Endothelial cell of umbilical vein (primary cell): ENCODE data around the gene NDUFAF8. TPM values are rescaled to one million over a fixed set of nuclear protein-coding genes. Genes with fewer than 3 reads are reported as not detected.

Experiments
- BruUV-seq: library from RNA; stranded (reverse); fragments of 400-500 nt; replicated peaks from 2 replicates; lab custom pipeline; 2021; lab: Mats Ljungman, UMichigan
- CTCF ChIA-PET: fragments of 300-600, 350-600 bp; sonication (Branson Sonifier 250); formaldehyde crosslinking; loops from one replicate; lab custom pipeline; 2021; ENCODE audit warnings: antibody characterized with exemption, inconsistent platforms; lab: Charles Lee
- POLR2A ChIA-PET: fragments of 300-600, 350-600 bp; sonication (Branson Sonifier 250); formaldehyde crosslinking; loops from one replicate; lab custom pipeline; 2021; ENCODE audit warnings: antibody characterized with exemption, inconsistent platforms; lab: Charles Lee
- DNase-seq: peaks from one replicate; pipeline ENCODE4 v3.0.0-alpha.2; 2011; ENCODE audit warnings: low read depth, low spot score
- FAIRE-seq: peaks from 2 replicates; lab custom pipeline; 2011; peaks lifted over from hg19 to GRCh38; lab: Jason Lieb, UNC
- H2AFZ ChIP-seq: 2 replicates; pipeline ENCODE4 v1.6.0; 2012; ENCODE audit warnings: low read depth, low read length, control low read depth, inconsistent platforms
- H3K27ac ChIP-seq: 2 replicates; pipeline ENCODE4 v1.5.1; 2011; ENCODE audit warnings: low read depth, mild to moderate bottlenecking, control low read depth, low read length, moderate library complexity; ENCODE audit not compliant: insufficient read depth
- H3K27me3 ChIP-seq, 2 experiments: 2 replicates each; pipeline versions ENCODE4 v1.6.0 to v1.6.1; 2011; ENCODE audit warnings: low read length in 2 of 2, mixed read lengths in 1 of 2; ENCODE audit not compliant: control insufficient read depth in 2 of 2, insufficient read depth in 2 of 2
- H3K36me3 ChIP-seq, 2 experiments: 2 replicates in 1 of 2; 3 replicates in 1 of 2; pipeline ENCODE4 v1.5.1; 2011; ENCODE audit warnings: low read length in 2 of 2, mild to moderate bottlenecking in 1 of 2, moderate library complexity in 1 of 2; ENCODE audit not compliant: control insufficient read depth in 2 of 2, insufficient read depth in 2 of 2; ENCODE audit errors: extremely low read depth in 1 of 2
- H3K4me1 ChIP-seq: 3 replicates; pipeline ENCODE4 v1.5.1; 2011; ENCODE audit warnings: mild to moderate bottlenecking, low read length; ENCODE audit not compliant: control insufficient read depth, insufficient read depth; ENCODE audit errors: extremely low read depth
- H3K4me2 ChIP-seq: 2 replicates; pipeline ENCODE4 v1.6.1; 2011; ENCODE audit warnings: low read length, control low read depth, mixed read lengths; ENCODE audit not compliant: insufficient read depth
- H3K4me3 ChIP-seq, 3 experiments: fragments of 200-600 bp in 1 of 3; sonication (generic), shearing (Covaris generic) in 1 of 3; replicated peaks in 1 of 3; 2 replicates each; pipeline ENCODE4 v1.5.1; 2011 to 2016; ENCODE audit warnings: control low read depth in 3 of 3, low read length in 3 of 3, mild to moderate bottlenecking in 2 of 3, inconsistent platforms in 1 of 3, low read depth in 1 of 3, moderate library complexity in 1 of 3; ENCODE audit not compliant: insufficient read depth in 1 of 3
- H3K79me2 ChIP-seq: 2 replicates; pipeline ENCODE4 v1.6.0; 2012; ENCODE audit warnings: low read length, inconsistent platforms; ENCODE audit not compliant: control insufficient read depth, insufficient read depth
- H3K9ac ChIP-seq: replicated peaks from 2 replicates; pipeline ENCODE3; 2011; ENCODE audit warnings: low read length, control low read depth; ENCODE audit not compliant: insufficient read depth; ENCODE audit errors: extremely low read depth
- H3K9me1 ChIP-seq: replicated peaks from 3 replicates; pipeline ENCODE4 v1.6.0; 2011; ENCODE audit warnings: mild to moderate bottlenecking, low read length; ENCODE audit not compliant: control insufficient read depth, insufficient read depth; ENCODE audit errors: extremely low read depth
- H3K9me3 ChIP-seq: replicated peaks from 2 replicates; pipeline ENCODE4 v1.5.1; 2012; ENCODE audit warnings: low read length, inconsistent platforms; ENCODE audit not compliant: control insufficient read depth, insufficient read depth
- H4K20me1 ChIP-seq: replicated peaks from 2 replicates; pipeline ENCODE3; 2011; ENCODE audit warnings: mild to moderate bottlenecking, low read length; ENCODE audit not compliant: control insufficient read depth, insufficient read depth; ENCODE audit errors: extremely low read depth
- EZH2 ChIP-seq: IDR thresholded peaks from 2 replicates; pipeline ENCODE4 v1.6.1; 2012; ENCODE audit warnings: borderline replicate concordance, low read depth, mild to moderate bottlenecking, moderate library complexity, low read length, inconsistent platforms; ENCODE audit not compliant: severe bottlenecking
- FOS ChIP-seq: IDR thresholded peaks from 2 replicates; pipeline ENCODE4 v1.6.1; 2011; ENCODE audit warnings: mild to moderate bottlenecking, low read length, moderate library complexity, borderline replicate concordance; ENCODE audit not compliant: insufficient read depth
- GATA2 ChIP-seq: IDR thresholded peaks from 2 replicates; pipeline ENCODE4 v1.7.0; 2011; ENCODE audit warnings: low read depth, mild to moderate bottlenecking, moderate library complexity, mixed read lengths, low read length; ENCODE audit not compliant: insufficient read length, insufficient read depth
- JUN ChIP-seq: IDR thresholded peaks from 2 replicates; pipeline ENCODE4 v1.6.1; 2011; ENCODE audit warnings: borderline replicate concordance, low read depth; ENCODE audit not compliant: insufficient read length, insufficient read depth
- MAX ChIP-seq: IDR thresholded peaks from 2 replicates; pipeline ENCODE4 v1.6.1; 2011; ENCODE audit not compliant: insufficient read depth, insufficient read length
- MYC ChIP-seq: IDR thresholded peaks from one replicate; pipeline ENCODE4 v1.6.1; 2011; ENCODE audit warnings: mild to moderate bottlenecking, low read depth, low read length
- POLR2A ChIP-seq: IDR thresholded peaks from 2 replicates; pipeline ENCODE4 v1.6.1; 2012; ENCODE audit warnings: low read depth, mild to moderate bottlenecking, control low read depth, low read length
- POLR2AphosphoS5 ChIP-seq: IDR thresholded peaks from 2 replicates; pipeline ENCODE4 v1.6.1; 2012; ENCODE audit warnings: low read depth, mild to moderate bottlenecking, control low read depth, low read length, moderate library complexity; ENCODE audit not compliant: insufficient read depth
- dilution Hi-C: fragments of 300-500 bp; cut with MboI; formaldehyde crosslinking; loops from one replicate; pipeline ENCODE4 v1.15.0; 2019; ENCODE audit warnings: low sequenced_read_pairs; ENCODE audit not compliant: extremely low pct_ligation_motif_present
- intact Hi-C: fragments of 100-400 bp; cut with micrococcal nuclease; formaldehyde crosslinking; loops from one replicate; pipeline ENCODE4 v1.10.0; 2022
- polyA plus RNA-seq, 4 experiments: library from polyadenylated mRNA; depleted of rRNA in 3 of 4; stranded (reverse) in 3 of 4; unstranded in 1 of 4; fragments of >200 nt; gene quantifications; 2 replicates each; pipeline versions ENCODE4 v1.2.1 to v1.2.3, GENCODE V29; 2011 to 2012; ENCODE audit warnings: missing spikeins in 1 of 4
- total RNA-seq: library from RNA; stranded (reverse); gene quantifications from 2 replicates; pipeline ENCODE4 v1.2.3, GENCODE V29; 2021
- TF ChIP-seq, protein P1 (sequence below), 2 donors: IDR thresholded peaks; 1 replicate in 1 of 2; 2 replicates in 1 of 2; pipeline ENCODE4 v1.5.1; 2011; ENCODE audit warnings: low read length in 2 of 2, mild to moderate bottlenecking in 2 of 2, moderate library complexity in 2 of 2, control low read depth in 1 of 2, inconsistent platforms in 1 of 2, low read depth in 1 of 2; ENCODE audit not compliant: insufficient read depth in 1 of 2; ENCODE audit errors: extremely low read depth in 1 of 2

The NDUFAF8 gene
- total and polyA plus RNA-seq, 2 donors (not counting 3 experiments of a cell fraction or from before 2014, with no cell fraction given), result 61.5 to 83.9 TPM

DNA sequence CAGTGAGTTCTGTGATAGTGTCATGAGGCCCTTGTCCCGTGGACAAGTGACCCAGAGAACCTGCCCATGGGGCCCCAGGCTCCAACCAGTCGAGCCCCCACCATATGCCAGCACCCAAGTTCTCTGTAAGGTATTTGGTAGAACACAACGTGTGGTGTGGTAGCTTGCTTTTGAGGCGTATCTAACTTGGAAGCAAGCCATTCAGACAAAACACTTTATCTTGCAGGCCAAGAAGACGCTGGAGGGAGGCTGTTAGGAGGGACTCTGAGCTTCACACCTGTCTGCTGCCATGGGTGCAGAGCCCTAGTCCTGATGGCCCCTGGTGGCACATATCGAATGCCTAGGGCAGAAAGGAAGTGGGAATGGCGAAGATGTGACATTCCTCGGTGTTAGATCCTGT lies 1.6 kb downstream of the NDUFAF8 start:
- POLR2A ChIA-PET, result no interaction called here
- peaks cover 0 to 10% of the 10 kb centered on the region in 2 experiments for H3K36me3 ChIP-seq
- no peaks in the 10 kb centered on the region for H3K27me3 ChIP-seq
- no peak overlapping the region for H3K9ac ChIP-seq
- no peaks in the 10 kb centered on the region for H3K9me3 ChIP-seq
- TF ChIP-seq EZH2, result no peak
- TF ChIP-seq MAX, result no peak
- TF ChIP-seq, protein P1, sequence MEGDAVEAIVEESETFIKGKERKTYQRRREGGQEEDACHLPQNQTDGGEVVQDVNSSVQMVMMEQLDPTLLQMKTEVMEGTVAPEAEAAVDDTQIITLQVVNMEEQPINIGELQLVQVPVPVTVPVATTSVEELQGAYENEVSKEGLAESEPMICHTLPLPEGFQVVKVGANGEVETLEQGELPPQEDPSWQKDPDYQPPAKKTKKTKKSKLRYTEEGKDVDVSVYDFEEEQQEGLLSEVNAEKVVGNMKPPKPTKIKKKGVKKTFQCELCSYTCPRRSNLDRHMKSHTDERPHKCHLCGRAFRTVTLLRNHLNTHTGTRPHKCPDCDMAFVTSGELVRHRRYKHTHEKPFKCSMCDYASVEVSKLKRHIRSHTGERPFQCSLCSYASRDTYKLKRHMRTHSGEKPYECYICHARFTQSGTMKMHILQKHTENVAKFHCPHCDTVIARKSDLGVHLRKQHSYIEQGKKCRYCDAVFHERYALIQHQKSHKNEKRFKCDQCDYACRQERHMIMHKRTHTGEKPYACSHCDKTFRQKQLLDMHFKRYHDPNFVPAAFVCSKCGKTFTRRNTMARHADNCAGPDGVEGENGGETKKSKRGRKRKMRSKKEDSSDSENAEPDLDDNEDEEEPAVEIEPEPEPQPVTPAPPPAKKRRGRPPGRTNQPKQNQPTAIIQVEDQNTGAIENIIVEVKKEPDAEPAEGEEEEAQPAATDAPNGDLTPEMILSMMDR (IDR thresholded peaks at IDR 0.05; ENCODE audit: extremely low read depth in 1 of 2, insufficient read depth in 1 of 2, low read depth in 1 of 2, low read length in 2 of 2), result no peak
- no peak for TF ChIP-seq POLR2A
- no peak for TF ChIP-seq MYC
- TF ChIP-seq POLR2AphosphoS5, result no peak
- no peak for TF ChIP-seq FOS
- no peak for TF ChIP-seq GATA2
- no peak for TF ChIP-seq JUN
- H2AFZ ChIP-seq, result no peak overlapping the region
- H3K9me1 ChIP-seq, result no peaks in the 10 kb centered on the region
- no TSS peak for BruUV-seq
- dilution Hi-C loops (no loop called here), intact Hi-C loops (loop anchor here (1.0 kb wide), 2 partner anchors 98 to 139 kb away; no protein-coding TSS in a partner anchor)
- H3K79me2 ChIP-seq, result peaks cover 20% of the 10 kb centered on the region
- no peaks in the 10 kb centered on the region for H4K20me1 ChIP-seq
- CTCF ChIA-PET, result interaction anchor here (1.2 to 3.1 kb wide), 2 partner anchors 96 to 98 kb away, joined by 5 to 33 read pairs; no protein-coding TSS in a partner anchor
- peaks cover 6% of the 10 kb centered on the region for H3K4me1 ChIP-seq
- no peak overlapping the region for H3K4me2 ChIP-seq
- no peak overlapping the region for H3K4me3 ChIP-seq
- no peak for DNase-seq
- no peak for FAIRE-seq
- no peak overlapping the region for H3K27ac ChIP-seq
